Thymus (tissue), 11 donors: ENCODE measurements around the gene OR51G2. TPM values are rescaled to one million over a fixed set of nuclear protein-coding genes. Genes with fewer than 3 reads are reported as not detected.

ENCODE experiments used
- DNase-seq, 9 donors: peaks; one replicate each; pipeline ENCODE4 v3.0.0-alpha.2; 2013; ENCODE audit warnings: low spot score in 9 of 9, low read depth in 6 of 9, missing footprints in 1 of 9
- H3K27ac ChIP-seq, 2 donors: one replicate each; pipeline ENCODE4 v1.5.1; 2013; ENCODE audit warnings: control low read depth in 1 of 2, low read depth in 1 of 2, low read length in 1 of 2, mild to moderate bottlenecking in 1 of 2, moderate library complexity in 1 of 2
- H3K27me3 ChIP-seq, 2 donors: one replicate each; pipeline ENCODE4 v1.5.1; 2013; ENCODE audit warnings: low read length in 1 of 2; ENCODE audit not compliant: control insufficient read depth in 2 of 2, insufficient read depth in 1 of 2
- H3K36me3 ChIP-seq, 2 donors: one replicate each; pipeline ENCODE4 v1.5.1; 2013; ENCODE audit warnings: low read length in 1 of 2, mild to moderate bottlenecking in 1 of 2, moderate library complexity in 1 of 2; ENCODE audit not compliant: control insufficient read depth in 2 of 2, insufficient read depth in 2 of 2
- H3K4me1 ChIP-seq, 2 donors: one replicate each; pipeline ENCODE4 v1.5.1; 2013; ENCODE audit warnings: low read length in 2 of 2; ENCODE audit not compliant: control insufficient read depth in 2 of 2, insufficient read depth in 2 of 2
- H3K4me3 ChIP-seq, 2 donors: one replicate each; pipeline ENCODE4 v1.5.1; 2013; ENCODE audit warnings: low read length in 2 of 2, control low read depth in 1 of 2, mild to moderate bottlenecking in 1 of 2
- H3K9me3 ChIP-seq, 2 donors: one replicate each; pipeline ENCODE4 v1.5.1; 2013; ENCODE audit warnings: low read length in 1 of 2, mild to moderate bottlenecking in 1 of 2; ENCODE audit not compliant: control insufficient read depth in 2 of 2, insufficient read depth in 1 of 2
- WGBS: extraction: QIAGEN DNeasy Blood & Tissue Kit; methylation state at CpG from one replicate; pipeline ENCODE4 v1.1.7; 2013; 5-methylcytosine and 5-hydroxymethylcytosine counted together
- polyA plus RNA-seq: library from polyadenylated mRNA; stranded (reverse); fragments of 200-250 nt; gene quantifications from one replicate; pipeline ENCODE4 v1.2.3, GENCODE V29; 2013
- total RNA-seq: library from RNA; stranded (reverse); fragments of 120-200 nt; gene quantifications from one replicate; pipeline ENCODE4 v1.2.4, GENCODE V29; 2013
- donor health status: healthy.

The OR51G2 gene
- total and polyA plus RNA-seq, 2 donors: 0.02 TPM; not detected in 1

GRCh38 chr11:4924239-4924638 lies 5.1 kb upstream of the OR51G2 start, which contains the start of gene OR51G1:
TSS of gene OR51G1 (minus strand) at chr11:4924339. CDS start at chr11:4924339, 0 bp downstream.
- no peak within 1 kb of the TSS for H3K27ac ChIP-seq
- DNase-seq: no peak
- WGBS: 92% methylated on average over 1 of the region's 1 CpG

GRCh38 chr11:4922304-4922703 lies 3.2 kb upstream of the OR51G2 start:
- no peak overlapping the region for H3K4me3 ChIP-seq
- H3K4me1 ChIP-seq: no peaks in the 10 kb centered on the region
- no peaks in the 10 kb centered on the region for H3K36me3 ChIP-seq
- H3K27me3 ChIP-seq: no peaks in the 10 kb centered on the region
- WGBS: 83% methylated on average over 1 of the region's 1 CpG
- DNase-seq: no peak
- H3K9me3 ChIP-seq: no peaks in the 10 kb centered on the region
- no peak overlapping the region for H3K27ac ChIP-seq

More at GRCh38 chr11:4924239-4924638, 5.1 kb upstream of the OR51G2 start, which contains the start of gene OR51G1:
- Histone ChIP-seq H3K4me1 (no peaks in the 10 kb centered on the region), H3K36me3 (no peaks in the 10 kb centered on the region), H3K27me3 (no peaks in the 10 kb centered on the region), H3K4me3 (no peak within 1 kb of the TSS), H3K9me3 (no peaks in the 10 kb centered on the region)

GRCh38 chr11:4921796-4922195 lies 2.6 kb upstream of the OR51G2 start:
- H3K4me1 ChIP-seq: no peaks in the 10 kb centered on the region
- no peak for DNase-seq
- H3K9me3 ChIP-seq: no peaks in the 10 kb centered on the region
- no peaks in the 10 kb centered on the region for H3K36me3 ChIP-seq
- 83% methylated on average over 1 of the region's 1 CpG for WGBS
- no peak overlapping the region for H3K27ac ChIP-seq
- H3K4me3 ChIP-seq: no peak overlapping the region
- H3K27me3 ChIP-seq: no peaks in the 10 kb centered on the region

DNA sequence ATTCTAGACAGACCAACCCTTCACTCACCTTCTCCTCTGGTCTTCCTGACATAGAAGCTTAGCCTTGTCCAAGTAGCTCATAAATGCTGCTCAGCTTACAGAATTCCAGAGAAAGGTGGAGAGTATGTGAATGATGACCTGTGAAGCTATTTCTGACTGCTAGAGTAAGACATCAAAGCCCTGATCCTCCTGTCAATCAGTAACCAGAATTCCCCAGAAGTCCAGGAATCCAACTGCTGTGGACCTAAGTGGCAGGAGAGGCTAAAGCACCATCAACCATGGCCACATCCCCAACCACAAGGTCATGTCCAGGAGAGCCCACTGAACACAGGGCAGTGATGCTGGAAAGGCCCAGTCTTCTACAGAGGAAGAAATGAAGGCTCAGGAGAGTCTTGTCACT lies 2.6 kb downstream of the OR51G2 start:
- H3K4me1 ChIP-seq: no peaks in the 10 kb centered on the region
- H3K4me3 ChIP-seq: no peak overlapping the region
- H3K27me3 ChIP-seq: no peaks in the 10 kb centered on the region
- no peak overlapping the region for H3K27ac ChIP-seq
- no peaks in the 10 kb centered on the region for H3K9me3 ChIP-seq
- no peaks in the 10 kb centered on the region for H3K36me3 ChIP-seq
- DNase-seq: no peak

- H3K27me3 ChIP-seq: no peaks in the 10 kb centered on the region
- no peak within 1 kb of the TSS for H3K4me3 ChIP-seq
- H3K27ac ChIP-seq: no peak within 1 kb of the TSS
- no peaks in the 10 kb centered on the region for H3K4me1 ChIP-seq
- H3K9me3 ChIP-seq: no peaks in the 10 kb centered on the region
- no peaks in the 10 kb centered on the region for H3K36me3 ChIP-seq
- DNase-seq: no peak
These were observed 15.7 kb downstream of the OR51G2 start, which contains the start of gene OR51A7 for GRCh38 chr11:4903484-4903883. TSS of gene OR51A7 (plus strand) at chr11:4903783. CDS start at chr11:4907370, 3,587 bp downstream.

DNA sequence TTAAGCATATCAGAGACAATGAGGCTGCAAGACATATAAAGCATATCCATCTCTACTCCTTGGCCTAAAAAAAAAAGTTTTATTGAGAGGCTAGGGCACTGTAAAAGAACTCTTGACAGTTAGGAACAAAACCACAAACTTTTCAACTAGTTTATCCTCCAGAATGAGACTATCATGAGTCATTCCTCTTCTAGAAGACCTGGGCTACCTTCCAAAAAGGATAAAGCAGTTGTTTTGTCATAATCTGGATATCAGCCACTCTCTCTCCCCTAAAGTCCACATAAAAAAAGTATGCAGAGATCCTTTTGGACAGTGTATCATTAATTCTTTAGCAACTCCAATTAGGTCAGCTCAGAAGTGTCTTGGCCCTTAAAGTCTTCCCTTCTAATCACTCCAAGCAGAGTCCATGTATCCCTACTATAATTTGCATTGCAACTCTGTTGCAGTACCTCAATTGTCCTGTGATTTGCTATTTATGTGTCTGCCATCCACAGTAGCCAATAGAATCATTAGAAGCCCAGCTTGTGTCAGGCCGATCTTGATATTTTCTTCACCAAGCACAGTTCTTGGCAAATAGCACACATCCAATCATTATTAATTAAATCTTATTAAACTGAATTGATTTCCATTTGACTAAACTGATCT lies 27.0 kb downstream of the OR51G2 start:
- H3K4me1 ChIP-seq: no peaks in the 10 kb centered on the region
- H3K27me3 ChIP-seq: no peaks in the 10 kb centered on the region
- H3K4me3 ChIP-seq: no peak overlapping the region
- no peak overlapping the region for H3K27ac ChIP-seq
- no peaks in the 10 kb centered on the region for H3K36me3 ChIP-seq
- no peaks in the 10 kb centered on the region for H3K9me3 ChIP-seq
- WGBS: 97% methylated on average over 1 of the region's 1 CpG
- no peak for DNase-seq

- Histone ChIP-seq H3K36me3 (no peaks in the 10 kb centered on the region), H3K27me3 (no peaks in the 10 kb centered on the region), H3K27ac (no peak overlapping the region), H3K4me3 (no peak overlapping the region), H3K4me1 (no peaks in the 10 kb centered on the region), H3K9me3 (no peaks in the 10 kb centered on the region)
- 97% methylated on average over 2 of the region's 2 CpGs for WGBS
- DNase-seq: no peak
These were observed 28.9 kb downstream of the OR51G2 start for GRCh38 chr11:4890279-4890678.

- no peaks in the 10 kb centered on the region for H3K4me1 ChIP-seq
- no peaks in the 10 kb centered on the region for H3K9me3 ChIP-seq
- DNase-seq: no peak
- no peak overlapping the region for H3K27ac ChIP-seq
- H3K36me3 ChIP-seq: no peaks in the 10 kb centered on the region
- no peak overlapping the region for H3K4me3 ChIP-seq
- WGBS: 0% methylated on average over 1 of the region's 1 CpG
- no peaks in the 10 kb centered on the region for H3K27me3 ChIP-seq
These were observed 31.6 kb downstream of the OR51G2 start for GRCh38 chr11:4887591-4887990.

DNA sequence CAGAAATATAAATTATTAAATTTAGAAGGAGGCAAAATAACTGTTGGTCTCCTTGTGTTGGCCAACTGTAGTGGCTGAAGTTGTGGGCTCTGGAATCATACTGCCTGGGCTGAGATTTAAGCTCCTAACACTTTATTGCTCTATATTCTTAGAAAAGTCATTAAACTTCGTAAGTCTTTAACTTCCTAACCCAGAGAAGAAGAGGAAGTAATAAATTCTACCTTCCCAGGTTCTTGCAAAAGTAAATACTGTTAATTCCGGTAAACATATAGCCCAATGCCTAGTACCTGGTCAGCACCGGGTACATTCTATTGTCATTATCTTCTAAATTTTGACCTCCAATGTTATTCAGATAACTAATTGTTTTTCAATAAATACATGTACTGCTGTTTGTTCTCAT lies 33.0 kb downstream of the OR51G2 start:
- no peak overlapping the region for H3K4me3 ChIP-seq

More for the DNA sequence above, 33.0 kb downstream of the OR51G2 start:
- Histone ChIP-seq H3K27me3 (no peaks in the 10 kb centered on the region), H3K9me3 (no peaks in the 10 kb centered on the region), H3K4me1 (no peaks in the 10 kb centered on the region), H3K36me3 (no peaks in the 10 kb centered on the region), H3K27ac (no peak overlapping the region)
- 27% methylated on average over 3 of the region's 3 CpGs for WGBS
- no peak for DNase-seq
